Brain pericyte (primary cell): ENCODE data around the gene SIRPB1.
"Not testable (repeated sequence)": the region's sequence is repeated elsewhere in the genome, so short reads cannot be mapped to it uniquely, and the experiment has no call there.

Experiments used
- DNase-seq: peaks from one replicate; pipeline ENCODE4 v3.0.0-alpha.2; 2012; ENCODE audit warnings: low read depth, low spot score

Gene SIRPB1

DNA sequence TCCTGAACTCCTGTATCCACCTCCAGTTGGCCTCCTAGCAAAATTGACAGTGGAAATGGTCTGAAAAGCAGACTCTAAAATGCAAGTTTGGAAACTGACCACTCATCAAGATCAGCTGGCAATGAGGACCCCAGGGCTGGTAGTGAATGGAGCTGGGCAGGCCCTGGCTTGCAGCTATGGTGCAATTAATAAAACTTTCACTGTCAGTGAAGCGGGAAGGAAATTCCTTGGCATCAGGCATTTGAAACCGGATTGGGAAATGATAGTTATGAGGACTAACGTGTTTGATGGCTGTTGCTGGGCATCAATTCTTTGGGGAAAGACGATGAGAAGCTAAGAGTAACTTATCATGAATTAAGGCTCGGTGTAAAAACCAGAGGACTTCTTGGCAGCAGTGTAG, 19.1 kb downstream of the SIRPB1 start:
- DNase-seq, result no peak

DNA sequence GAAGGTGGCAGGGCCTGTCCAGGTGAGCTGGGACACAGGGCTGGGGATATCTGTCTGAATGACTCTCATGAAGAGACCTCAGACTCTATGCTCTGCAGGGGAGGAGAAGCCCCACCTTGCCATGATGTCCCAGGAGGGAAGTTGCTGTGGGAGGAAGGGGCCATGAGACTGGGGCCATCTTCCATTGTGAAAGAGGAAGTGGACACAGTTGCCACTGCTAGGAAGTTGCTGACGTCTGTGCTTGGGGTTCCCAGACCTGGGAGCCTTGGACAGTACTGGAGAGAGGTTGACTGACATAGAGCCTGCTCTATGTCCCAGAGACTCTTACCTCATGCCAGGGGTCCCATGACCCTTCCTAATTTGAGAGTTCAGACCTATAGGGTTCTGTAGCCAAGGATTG, 24.5 kb downstream of the SIRPB1 start:
- DNase-seq, result no peak

DNA sequence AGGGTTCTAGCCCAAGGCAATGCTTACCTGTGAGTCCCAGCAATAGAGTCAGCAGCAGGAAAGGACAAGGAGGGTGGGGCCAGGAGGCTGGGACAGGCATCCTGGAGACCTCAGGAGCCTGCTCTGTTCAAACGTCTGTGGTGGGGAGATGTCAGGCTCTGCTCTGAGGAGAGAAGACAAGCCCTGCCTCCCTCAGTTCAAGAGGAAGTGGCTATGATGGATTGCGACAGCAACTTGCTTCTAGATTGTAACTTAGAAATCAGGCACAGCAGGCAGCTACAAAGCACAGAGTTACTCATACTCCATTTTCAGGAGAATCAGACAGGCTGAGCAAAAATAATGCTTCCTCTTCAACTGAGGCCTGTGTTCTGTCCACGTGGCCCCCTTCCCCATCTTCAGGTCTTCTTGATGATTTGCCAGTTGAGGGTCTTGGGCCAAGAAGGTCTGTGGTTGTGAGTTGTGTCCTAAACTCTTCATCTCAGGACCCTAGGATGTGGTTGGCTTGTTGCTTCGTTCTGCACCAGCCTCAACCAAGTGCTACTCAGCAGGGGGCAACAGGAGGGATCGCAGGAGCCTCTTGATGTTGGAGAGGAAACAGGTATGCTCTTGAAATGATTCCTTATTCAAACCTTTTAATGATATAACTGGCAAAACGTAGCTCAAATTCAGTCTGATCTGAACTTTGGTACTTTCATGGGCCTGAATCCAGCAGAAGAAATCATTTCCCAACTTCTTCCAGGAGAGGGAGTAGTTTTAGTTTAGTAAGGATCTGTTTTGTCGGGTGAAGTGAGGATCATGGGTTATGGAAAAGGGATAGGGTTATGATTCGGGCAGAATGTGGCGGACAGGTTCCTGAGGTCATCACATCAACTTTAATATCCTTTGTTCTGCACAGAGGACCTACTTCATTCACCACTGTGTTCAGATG, 31.0 kb downstream of the SIRPB1 start:
- DNase-seq, result no peak

DNA sequence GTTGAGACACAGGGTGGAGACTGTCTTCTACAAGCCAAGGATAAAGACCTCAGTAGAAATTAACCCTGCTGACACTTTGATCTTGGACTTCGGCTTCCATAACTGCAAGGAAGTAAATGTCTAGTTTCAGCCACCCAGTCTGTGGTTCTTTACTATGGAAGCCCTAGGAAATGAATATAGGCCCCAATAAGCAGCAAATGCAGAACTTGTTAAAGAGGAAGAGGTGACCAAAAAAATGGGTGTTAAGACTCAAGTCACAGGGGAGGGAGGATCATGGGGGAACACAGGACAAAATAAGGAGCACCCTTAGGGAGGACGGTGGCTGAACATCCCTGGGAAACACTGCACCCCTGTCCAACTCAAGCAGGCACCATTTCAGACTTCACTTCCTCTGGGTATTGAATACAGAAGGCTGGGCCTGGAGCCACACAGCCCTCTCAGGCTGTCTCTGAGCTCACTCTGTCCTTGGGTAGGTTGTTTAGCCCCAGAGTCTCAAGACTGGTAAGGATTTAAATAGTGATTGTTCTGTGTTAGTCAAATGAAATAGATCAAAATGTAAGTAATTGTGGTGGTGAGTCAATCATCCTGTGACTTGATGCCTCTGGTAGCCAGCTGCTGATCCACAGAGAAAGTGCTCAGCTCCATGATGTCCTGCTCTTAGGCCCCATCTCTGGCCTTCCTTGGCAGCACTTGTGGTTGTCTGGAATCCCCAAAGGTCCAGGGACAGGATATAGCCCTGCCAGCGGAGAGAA, 31.9 kb downstream of the SIRPB1 start:
- DNase-seq, result no peak

DNA sequence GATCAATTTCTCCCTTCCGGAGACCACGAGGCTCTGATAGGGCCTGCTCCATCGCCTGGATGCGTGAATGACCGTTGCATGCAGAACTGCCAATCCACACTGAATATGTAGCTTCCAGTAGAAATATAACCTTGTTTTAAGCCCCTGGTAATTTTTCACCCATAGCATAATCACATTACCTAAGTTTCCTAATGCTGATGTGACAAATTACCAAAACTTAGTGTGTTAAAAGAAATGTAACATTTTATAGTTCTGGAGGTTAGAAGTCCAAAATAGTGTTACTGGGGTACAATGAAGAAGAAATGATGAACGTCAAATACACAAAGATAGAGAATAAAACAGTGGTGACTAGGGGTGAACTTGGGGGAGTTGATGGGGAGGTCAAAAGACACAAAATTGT, 40.3 kb downstream of the SIRPB1 start:
- DNase-seq, result no peak

DNA sequence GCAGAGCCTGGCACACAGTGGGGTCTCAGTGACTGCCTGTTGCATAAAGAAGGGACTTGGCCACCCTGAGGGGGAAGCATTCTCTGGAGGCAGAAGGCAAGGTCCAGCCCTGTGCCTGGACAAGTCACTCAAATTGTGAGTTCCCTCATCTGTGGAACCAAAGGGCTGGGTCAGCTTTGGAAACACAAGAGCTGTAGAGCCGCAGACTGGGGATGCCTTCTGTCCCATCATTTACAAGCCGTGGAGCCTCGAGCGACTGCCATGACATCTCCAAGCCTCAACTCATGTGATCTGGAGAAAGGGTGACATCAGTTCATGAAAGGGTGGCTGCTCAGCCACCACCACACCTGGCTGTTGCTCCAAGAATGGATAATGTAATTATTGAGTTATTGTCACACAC, 41.9 kb downstream of the SIRPB1 start:
- no peak for DNase-seq

DNA sequence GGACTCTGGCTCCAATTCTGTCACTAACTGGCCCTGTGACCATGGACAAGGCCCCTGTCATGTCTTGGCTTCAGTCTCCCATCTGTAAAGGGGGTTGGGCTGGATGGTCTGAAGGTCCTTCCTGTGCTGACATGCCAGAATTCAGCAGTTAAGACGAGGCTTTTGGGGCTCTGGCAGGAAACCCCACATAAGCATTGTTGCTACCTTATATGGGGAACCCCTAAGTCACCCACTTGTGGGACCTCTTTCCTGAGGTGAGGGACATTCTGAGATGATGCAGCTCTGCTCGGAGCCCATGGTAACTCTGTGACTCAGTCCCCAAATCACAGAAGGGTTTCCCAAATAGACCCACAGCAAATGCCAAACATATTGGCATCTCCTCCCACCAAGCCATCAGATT, 42.5 kb downstream of the SIRPB1 start:
- DNase-seq, result not testable (repeated sequence)

DNA sequence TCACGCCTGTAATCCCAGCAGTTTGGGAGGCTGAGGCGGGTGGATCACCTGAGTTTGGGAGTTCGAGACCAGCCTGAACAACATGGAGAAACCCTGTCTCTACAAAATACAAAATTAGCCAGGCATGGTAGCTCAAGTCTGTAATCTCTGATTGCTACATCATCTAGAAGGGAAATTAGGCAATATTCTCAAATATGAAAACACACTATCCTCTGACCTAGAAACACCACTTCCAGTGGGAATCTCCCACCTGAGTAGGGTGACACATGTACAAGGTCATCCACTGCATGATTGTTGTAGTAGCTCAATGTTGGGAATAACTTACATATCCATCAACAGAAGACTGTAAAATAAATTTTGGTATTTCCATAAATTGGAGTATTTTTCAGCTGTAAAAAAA, 43.2 kb downstream of the SIRPB1 start:
- no peak for DNase-seq

DNA sequence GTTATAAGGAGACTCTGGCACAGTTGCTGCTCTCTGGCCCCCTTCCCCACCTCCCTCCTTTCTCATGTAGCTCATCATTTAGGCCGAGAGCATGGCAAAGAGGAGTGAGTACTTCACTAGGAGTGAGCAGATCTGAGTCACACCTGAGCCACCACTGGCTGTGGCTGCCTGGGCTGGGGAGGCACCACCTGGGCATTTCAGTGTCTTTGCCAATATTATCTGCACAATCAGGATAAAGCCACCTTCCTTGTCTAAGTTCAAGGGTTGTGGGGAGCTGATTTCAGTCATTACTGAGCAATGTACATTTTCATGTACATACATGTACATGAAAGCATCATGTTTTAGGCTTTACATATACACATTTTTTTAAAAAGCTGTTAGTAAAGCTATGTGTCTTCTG, 43.8 kb downstream of the SIRPB1 start:
- not testable (repeated sequence) for DNase-seq

DNA sequence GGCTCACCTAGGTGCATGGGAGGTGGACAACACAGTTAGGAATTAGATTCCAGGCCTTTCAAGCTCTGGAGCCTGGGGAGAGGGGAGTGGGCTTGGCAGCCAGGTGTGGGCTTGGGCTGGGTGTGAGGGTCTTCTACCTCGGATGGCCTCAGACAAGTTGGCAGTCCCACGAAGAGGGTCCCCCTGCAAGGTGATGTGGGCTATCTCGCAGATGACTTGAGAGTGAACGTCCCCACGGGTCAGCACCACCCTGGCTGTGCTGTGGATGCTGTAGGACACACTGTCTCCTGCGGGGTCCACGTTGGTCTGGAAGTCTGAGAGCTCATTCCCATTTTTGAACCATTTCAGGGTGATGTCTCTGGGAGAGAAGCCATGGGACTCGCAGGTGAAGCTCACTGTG, 48.2 kb downstream of the SIRPB1 start:
- DNase-seq, result not testable (repeated sequence)
